Small intestine (tissue), 16 donors: Measurements from ENCODE around the gene SPINK7. TPM values are rescaled to one million over a fixed set of nuclear protein-coding genes. Genes with fewer than 3 reads are reported as not detected.
"Not testable (repeated sequence)": the region's sequence is repeated elsewhere in the genome, so short reads cannot be mapped to it uniquely, and the experiment has no call there.

ENCODE experiments used
- DNase-seq, 2 donors: peaks; one replicate each; pipeline versions ENCODE4 v3.0.0 to v3.0.0-alpha.2; 2013
- FAIRE-seq: peaks from 2 replicates; lab custom pipeline; 2012; peaks lifted over from hg19 to GRCh38; lab: Jason Lieb, UNC
- H3K27ac ChIP-seq, 3 donors: one replicate each; pipeline ENCODE4 v1.5.1; 2013; ENCODE audit warnings: low read length in 2 of 3, mild to moderate bottlenecking in 2 of 3, control low read depth in 1 of 3, inconsistent platforms in 1 of 3, low read depth in 1 of 3, moderate library complexity in 1 of 3
- H3K27me3 ChIP-seq, 3 donors: one replicate each; pipeline ENCODE4 v1.6.1; 2013; ENCODE audit warnings: low read length in 3 of 3, inconsistent platforms in 1 of 3; ENCODE audit not compliant: control insufficient read depth in 3 of 3, insufficient read depth in 3 of 3
- H3K36me3 ChIP-seq, 3 donors: one replicate each; pipeline ENCODE4 v1.6.1; 2013; ENCODE audit warnings: low read length in 3 of 3, inconsistent platforms in 1 of 3, low read depth in 1 of 3, mild to moderate bottlenecking in 1 of 3, moderate library complexity in 1 of 3; ENCODE audit not compliant: control insufficient read depth in 3 of 3, insufficient read depth in 2 of 3
- H3K4me1 ChIP-seq, 3 donors: one replicate each; pipeline ENCODE4 v1.6.1; 2013; ENCODE audit warnings: low read length in 2 of 3, inconsistent platforms in 1 of 3, low read depth in 1 of 3, mild to moderate bottlenecking in 1 of 3, moderate library complexity in 1 of 3; ENCODE audit not compliant: control insufficient read depth in 3 of 3, insufficient read depth in 2 of 3
- H3K4me3 ChIP-seq, 3 donors: one replicate each; pipeline ENCODE4 v1.5.1; 2013; ENCODE audit warnings: low read length in 3 of 3, control low read depth in 1 of 3, inconsistent platforms in 1 of 3, low read depth in 1 of 3, mild to moderate bottlenecking in 1 of 3, moderate library complexity in 1 of 3
- H3K9me3 ChIP-seq, 2 donors: one replicate each; pipeline ENCODE4 v1.6.1; 2013; ENCODE audit warnings: low read depth in 1 of 2, low read length in 1 of 2; ENCODE audit not compliant: control insufficient read depth in 2 of 2, insufficient read depth in 1 of 2
- WGBS, 3 donors: extraction: QIAGEN DNeasy Blood & Tissue Kit; methylation state at CpG; one replicate each; pipeline ENCODE4 v1.1.7; 2013; 5-methylcytosine and 5-hydroxymethylcytosine counted together
- long read RNA-seq, 10 donors: transcript quantifications; one replicate each; lab custom pipeline, GENCODE V29; 2026
- polyA plus RNA-seq, 4 donors: library from polyadenylated mRNA; stranded (reverse) in 3 of 4; unstranded in 1 of 4; fragments of 200-250 nt in 3 of 4; fragments of 120-200 nt in 1 of 4; gene quantifications; one replicate each; pipeline versions ENCODE4 v1.2.1 to v1.2.3, GENCODE V29; 2013
- donor health status: healthy with polysubstance abuse.
- donor health status: control.
- donor health status: control.
- donor health status: Bipolar disorder and iron deficiency.
- donor health status: healthy.

SPINK7 gene
- polyA plus RNA-seq = under 1 TPM in 2 of 4 donors, not detected in 2; 0.32 to 0.43 TPM
- long read RNA-seq, donor 1 = 0 reads
- long read RNA-seq, donor 2 = 0 reads
- long read RNA-seq, donor 3 = 0 reads
- long read RNA-seq, donor 4 = 0 reads
- long read RNA-seq, donor 5 = 0 reads
- long read RNA-seq, donor 6 = 0 reads
- long read RNA-seq, donor 7 = 0 reads
- long read RNA-seq, donor 8 = 0 reads
- long read RNA-seq, donor 9 = 0 reads
- long read RNA-seq, donor 10 = 0 reads

DNA sequence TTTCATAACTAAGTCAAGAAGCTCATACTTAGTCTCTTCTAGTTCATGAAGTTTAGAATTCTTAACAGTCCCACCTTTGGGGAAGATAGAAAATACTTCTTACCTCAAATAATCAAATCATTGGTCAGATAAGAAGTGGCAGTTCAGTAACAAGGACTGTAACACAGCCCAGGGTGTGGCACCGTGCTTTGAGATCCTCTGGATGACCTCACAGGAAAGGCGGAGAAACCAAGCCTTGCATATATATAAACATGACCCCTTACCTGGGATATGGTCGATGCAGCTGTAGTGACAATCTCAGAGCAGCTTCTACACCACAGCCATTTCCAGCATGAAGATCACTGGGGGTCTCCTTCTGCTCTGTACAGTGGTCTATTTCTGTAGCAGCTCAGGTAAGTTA lies at the start of gene SPINK7:
Gene SPINK7, plus strand, starts transcription at position 271 of the 400 bp plus-strand sequence. Its CDS starts 61 bp downstream, at position 332.
- no peaks in the 10 kb centered on the region for H3K27me3 ChIP-seq
- DNase-seq = peak in 1 of 2 donors; percentile 7
- no peaks in the 10 kb centered on the region for H3K36me3 ChIP-seq
- H3K27ac ChIP-seq = no peak within 1 kb of the TSS
- H3K4me3 ChIP-seq = no peak within 1 kb of the TSS
- peaks cover 0 to 6% of the 10 kb centered on the region in 2 donors for H3K9me3 ChIP-seq
- WGBS, 3 donors = 25 to 61% (median 44%) methylated on average over 3 of the region's 3 CpGs
- no peaks in the 10 kb centered on the region for H3K4me1 ChIP-seq
- no peak for FAIRE-seq

DNA sequence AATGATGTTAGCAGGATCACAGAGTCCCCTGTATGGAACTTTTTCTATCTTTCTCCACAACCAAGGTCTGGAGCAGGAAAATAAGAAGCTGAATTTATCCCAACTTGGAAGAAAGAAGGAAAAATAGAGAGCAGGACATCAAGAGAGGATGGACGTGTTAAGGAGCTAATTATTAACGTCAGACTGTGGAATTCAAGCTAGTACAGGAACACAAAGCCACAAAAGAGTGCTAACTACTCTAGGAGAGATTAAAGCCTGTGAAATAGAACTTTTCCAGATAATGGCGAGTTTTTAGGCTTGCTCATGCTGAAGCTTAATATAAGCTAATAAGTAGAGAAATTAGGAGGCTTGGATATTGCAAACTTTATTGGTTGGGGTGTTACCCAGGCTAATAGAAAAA lies 44.3 kb upstream of the SPINK7 start:
- H3K27me3 ChIP-seq = no peaks in the 10 kb centered on the region
- H3K36me3 ChIP-seq = no peaks in the 10 kb centered on the region
- H3K4me1 ChIP-seq = no peaks in the 10 kb centered on the region
- H3K4me3 ChIP-seq = no peak overlapping the region
- DNase-seq (peak in 1 of 2 donors; percentile 8), FAIRE-seq (no peak)
- H3K27ac ChIP-seq = no peak overlapping the region
- no peaks in the 10 kb centered on the region for H3K9me3 ChIP-seq
- WGBS, 3 donors = 15 to 58% (median 28%) methylated on average over 3 of the region's 3 CpGs

DNA sequence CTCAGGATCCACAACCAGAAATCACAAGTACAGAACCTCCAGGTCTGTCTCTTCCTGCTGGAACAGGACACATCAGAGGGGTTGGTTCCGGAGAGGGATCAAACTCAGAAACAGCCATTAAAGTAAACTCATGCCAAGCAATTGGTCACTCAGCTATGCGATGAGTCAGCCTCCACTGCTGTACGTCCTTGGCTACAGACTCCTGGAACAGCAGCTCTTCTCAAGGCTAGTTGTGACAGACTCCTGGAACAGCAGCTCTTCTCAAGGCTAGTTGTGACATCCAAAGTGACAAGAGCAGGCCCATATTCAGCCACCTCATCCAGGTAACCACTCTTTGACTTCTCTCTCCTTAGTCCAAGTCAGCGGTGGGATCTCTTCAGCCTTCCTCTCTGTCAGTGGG lies 43.7 kb upstream of the SPINK7 start, which contains the start of gene SPINK13:
Gene SPINK13, plus strand, starts transcription at position 229 of the 400 bp plus-strand sequence. CDS start 1,279 bp downstream, outside the sequence.
- Histone ChIP-seq H3K9me3 (no peaks in the 10 kb centered on the region), H3K36me3 (no peaks in the 10 kb centered on the region), H3K27ac (no peak within 1 kb of the TSS), H3K4me3 (no peak within 1 kb of the TSS), H3K27me3 (no peaks in the 10 kb centered on the region), H3K4me1 (no peaks in the 10 kb centered on the region)
- WGBS, 3 donors = 82 to 83% (median 82%) methylated on average over 4 of the region's 4 CpGs
- DNase-seq = no peak
- no peak for FAIRE-seq

DNA sequence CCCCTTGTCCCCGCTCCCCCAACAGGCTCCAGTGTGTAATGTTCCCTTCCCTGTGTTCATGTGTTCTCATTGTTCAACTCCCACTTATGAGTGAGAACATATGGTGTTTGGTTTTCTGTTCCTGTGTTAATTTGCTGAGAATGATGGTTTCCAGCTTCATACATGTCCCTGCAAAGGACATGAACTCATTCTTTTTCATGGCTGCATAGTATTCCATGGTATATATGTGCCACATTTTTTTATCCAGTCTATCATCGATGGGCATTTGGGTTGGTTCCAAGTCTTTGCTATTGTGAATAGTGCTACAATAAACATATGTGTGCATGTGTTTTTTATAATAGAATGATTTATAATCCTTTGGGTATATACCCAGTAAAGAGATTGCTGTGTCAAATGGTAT lies 37.1 kb upstream of the SPINK7 start:
- FAIRE-seq = not testable (repeated sequence)
- 89 to 94% (median 93%) methylated on average over 2 of the region's 2 CpGs for WGBS, 3 donors

DNA sequence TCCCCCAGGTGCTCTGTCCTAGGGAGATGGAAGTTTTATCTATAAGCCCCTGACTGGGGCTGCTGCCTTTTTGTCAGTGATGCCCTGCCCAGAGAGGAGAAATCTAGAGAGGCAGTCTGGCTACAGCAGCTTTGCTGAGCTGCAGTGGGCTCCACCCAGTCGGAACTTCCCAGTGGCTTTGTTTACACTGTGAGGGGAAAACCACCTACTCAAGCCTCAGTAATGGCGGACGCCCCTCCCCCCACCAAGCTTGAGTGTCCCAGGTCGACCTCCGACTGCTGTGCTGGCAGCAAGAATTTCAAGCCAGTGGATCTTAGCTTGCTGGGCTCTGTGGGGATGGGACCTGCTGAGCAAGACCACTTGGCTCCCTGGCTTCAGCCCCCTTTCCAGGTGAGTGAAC lies 31.3 kb upstream of the SPINK7 start:
- 10 to 39% (median 21%) methylated on average over 5 of the region's 5 CpGs for WGBS, 3 donors

More for the DNA sequence above, 37.1 kb upstream of the SPINK7 start:
- DNase-seq, H3K27me3 ChIP-seq, H3K36me3 ChIP-seq, H3K4me3 ChIP-seq, H3K4me1 ChIP-seq, H3K9me3 ChIP-seq, H3K27ac ChIP-seq: not testable (repeated sequence)

DNA sequence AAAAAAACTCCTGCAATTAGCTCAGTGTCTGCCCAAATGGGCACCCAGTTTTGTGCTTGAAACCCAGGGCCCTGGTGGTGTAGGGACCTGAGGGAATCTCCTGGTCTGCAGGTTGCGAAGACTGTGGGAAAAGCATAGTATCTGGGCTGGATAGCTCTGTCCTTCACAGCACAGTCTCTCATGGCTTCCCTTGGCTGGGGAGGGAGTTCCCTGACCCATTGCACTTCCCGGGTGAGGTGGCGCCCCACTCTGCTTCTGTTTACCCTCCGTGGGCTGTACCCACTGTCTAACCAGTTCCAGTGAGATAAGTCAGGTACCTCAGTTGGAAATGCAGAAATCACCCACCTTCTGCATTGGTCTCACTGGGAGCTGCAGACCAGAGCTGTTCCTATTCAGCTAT lies 30.9 kb upstream of the SPINK7 start:
- not testable (repeated sequence) for FAIRE-seq, DNase-seq, H3K36me3 ChIP-seq, H3K27me3 ChIP-seq, H3K4me3 ChIP-seq, H3K9me3 ChIP-seq, H3K27ac ChIP-seq, H3K4me1 ChIP-seq
- WGBS, 3 donors = 68 to 80% (median 80%) methylated on average over 4 of the region's 4 CpGs

More for the DNA sequence above, 31.3 kb upstream of the SPINK7 start:
- not testable (repeated sequence) for H3K36me3 ChIP-seq, H3K27me3 ChIP-seq, DNase-seq, FAIRE-seq, H3K4me1 ChIP-seq, H3K27ac ChIP-seq, H3K9me3 ChIP-seq, H3K4me3 ChIP-seq

DNA sequence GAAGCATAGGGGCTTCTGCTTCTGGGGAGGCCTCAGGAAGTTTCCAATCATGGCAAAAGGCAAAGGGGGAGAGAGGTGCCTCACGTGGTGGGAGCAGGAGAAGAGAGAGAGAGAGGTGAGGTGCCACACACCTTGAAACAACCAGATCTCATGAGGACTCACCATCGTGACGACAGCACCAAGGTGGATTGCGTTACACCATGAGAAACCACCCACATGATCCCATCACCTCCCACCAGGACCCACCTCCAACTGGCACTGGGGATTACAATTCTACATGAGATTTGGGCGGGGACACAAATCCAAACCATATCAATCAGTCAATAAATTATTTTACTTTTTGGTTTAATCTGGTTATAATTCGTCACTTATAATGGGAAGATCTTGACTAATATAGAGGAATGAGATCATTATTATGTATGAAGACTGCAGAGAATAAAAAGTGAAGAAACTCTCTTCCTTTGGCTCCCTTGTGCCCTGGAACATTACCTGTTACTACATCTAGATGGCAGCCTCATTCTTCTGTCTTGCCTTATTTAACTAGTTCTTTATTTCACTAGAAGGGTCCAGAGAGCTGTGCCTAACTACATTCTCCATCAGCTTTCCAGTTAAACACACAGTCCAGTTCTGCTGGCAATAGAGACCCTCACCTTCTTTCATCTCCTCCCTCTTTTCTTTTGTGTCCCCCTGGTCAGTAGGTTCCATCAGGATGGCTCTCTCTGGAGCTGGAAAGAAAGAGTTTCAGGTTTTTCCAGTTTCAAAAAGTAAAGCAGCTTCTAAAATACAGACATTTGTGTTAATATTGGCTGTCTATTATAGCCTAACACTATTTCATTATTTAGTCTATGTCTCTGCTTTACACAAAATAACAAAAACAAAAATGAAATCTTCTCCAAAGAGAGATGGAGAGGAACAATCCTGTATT lies 21.7 kb upstream of the SPINK7 start:
- WGBS, 3 donors = 57 to 71% (median 71%) methylated on average over 6 of the region's 6 CpGs
- no peaks in the 10 kb centered on the region for H3K27me3 ChIP-seq
- no peaks in the 10 kb centered on the region for H3K4me1 ChIP-seq
- H3K9me3 ChIP-seq = no peaks in the 10 kb centered on the region
- H3K36me3 ChIP-seq = no peaks in the 10 kb centered on the region
- FAIRE-seq = no peak
- peak; percentile 4 to 31 for DNase-seq
- no peak overlapping the region for H3K4me3 ChIP-seq
- H3K27ac ChIP-seq = no peak overlapping the region

DNA sequence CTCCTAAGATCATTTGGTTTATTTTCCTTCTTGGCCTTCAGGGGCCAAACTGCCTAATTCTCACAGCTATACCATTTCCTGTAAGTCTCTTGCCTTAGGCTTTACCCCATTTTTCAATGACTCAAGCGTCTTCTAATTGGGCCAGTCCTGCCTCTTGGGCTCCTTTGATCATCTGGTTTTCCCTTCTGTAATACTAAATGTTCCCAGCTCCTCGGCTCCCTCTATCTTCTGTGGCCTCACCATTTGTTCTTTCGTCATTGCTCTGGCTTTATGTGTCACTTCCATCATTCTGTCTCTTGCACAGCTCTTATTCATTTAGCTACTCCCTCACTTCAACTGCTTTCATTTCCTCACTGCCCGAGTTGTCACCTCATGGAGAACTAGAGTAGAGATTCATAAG lies 14.5 kb upstream of the SPINK7 start:
- no peak overlapping the region for H3K27ac ChIP-seq
- H3K4me1 ChIP-seq = no peaks in the 10 kb centered on the region
- H3K36me3 ChIP-seq = no peaks in the 10 kb centered on the region
- H3K9me3 ChIP-seq = no peaks in the 10 kb centered on the region
- no peak for FAIRE-seq
- 74 to 80% (median 75%) methylated on average over 4 of the region's 4 CpGs for WGBS, 3 donors
- H3K4me3 ChIP-seq = no peak overlapping the region
- H3K27me3 ChIP-seq = peaks cover 0 to 2% (median 0%) of the 10 kb centered on the region in 3 donors
- DNase-seq = no peak
